ENCODE data around the gene ZNF462. TPM values are rescaled to one million over a fixed set of nuclear protein-coding genes. Genes with fewer than 3 reads are reported as not detected.

The ZNF462 gene
- total RNA-seq, 1 experiment from 2014 or later = 164 TPM

- H2AFZ ChIP-seq (ENCODE audit: low read length) = no peak overlapping the region
- H4K91ac ChIP-seq (ENCODE audit: insufficient read length, low read depth, low read length) = no peak overlapping the region
- Mint-ChIP-seq H3K27me3 (ENCODE audit: low read depth) (no peaks in the 10 kb centered on the region), H3K36me3 (ENCODE audit: insufficient read depth in 1 of 3, low read depth in 3 of 3) (peaks cover 64 to 91% (median 82%) of the 10 kb centered on the region in 3 experiments), H3K9me3 (no peaks in the 10 kb centered on the region), H3K4me3 (no peak overlapping the region), H3K4me1 (no peaks in the 10 kb centered on the region), H3K27ac (peak overlapping the region in 1 of 3 experiments; percentile 15; a peak in 2 of 7 replicates)
- no peaks in the 10 kb centered on the region for H3K27me3 ChIP-seq (ENCODE audit: insufficient read depth, low read length)
- no peaks in the 10 kb centered on the region for H3K4me1 ChIP-seq (ENCODE audit: insufficient read depth, low read length)
- no peak overlapping the region for H3K56ac ChIP-seq (ENCODE audit: insufficient read length, low read depth, low read length)
- H2AK5ac ChIP-seq (ENCODE audit: insufficient read length, low read length) = no peak overlapping the region
- H3K18ac ChIP-seq (ENCODE audit: insufficient read length, low read depth, low read length) = no peak overlapping the region
- no peak overlapping the region for H3K23ac ChIP-seq (ENCODE audit: insufficient read length, low read depth, low read length)
- no peak overlapping the region for H3K9ac ChIP-seq (ENCODE audit: extremely low read depth, insufficient read length, low read length)
- no peaks in the 10 kb centered on the region for H3K79me2 ChIP-seq (ENCODE audit: insufficient read depth, low read length)
- no peak overlapping the region for H3K14ac ChIP-seq (ENCODE audit: insufficient read depth, low read length)
- H2BK12ac ChIP-seq (ENCODE audit: insufficient read length, low read depth, low read length) = no peak overlapping the region
- H3K9me3 ChIP-seq (ENCODE audit: control insufficient read depth, low read depth, low read length) = no peaks in the 10 kb centered on the region
- no peaks in the 10 kb centered on the region for H3K23me2 ChIP-seq (ENCODE audit: insufficient read length, low read depth, low read length, poor library complexity, severe bottlenecking)
- H3K4me2 ChIP-seq (ENCODE audit: insufficient read depth, insufficient read length, low read length) = no peak overlapping the region
- no peak overlapping the region for H2BK20ac ChIP-seq (ENCODE audit: low read depth, low read length, poor library complexity, severe bottlenecking)
- TF ChIP-seq CTCF (conservative IDR thresholded peaks at IDR 0.05) = no peak
- no peak overlapping the region for H3K4ac ChIP-seq (ENCODE audit: low read depth, low read length)
- no peak overlapping the region for H4K8ac ChIP-seq (replicated peaks; ENCODE audit: insufficient read length, low read depth, low read length)
- H2BK15ac ChIP-seq (ENCODE audit: low read depth, low read length) = no peak overlapping the region
- WGBS (ENCODE audit: extremely low coverage, insufficient read length, low lambda C conversion rate) = no CpG with 5 or more reads among the region's 2 CpGs
- H3K27ac ChIP-seq (ENCODE audit: insufficient read length, low read depth, low read length) = no peak overlapping the region
- H3K79me1 ChIP-seq (ENCODE audit: insufficient read depth, low read depth, low read length, poor library complexity, severe bottlenecking) = no peaks in the 10 kb centered on the region
- H4K5ac ChIP-seq (ENCODE audit: insufficient read length, low read depth, low read length) = no peak overlapping the region
- H2BK5ac ChIP-seq (ENCODE audit: insufficient read length, low read length) = no peak overlapping the region
- no peak overlapping the region for H2BK120ac ChIP-seq (ENCODE audit: low read depth, low read length, poor library complexity, severe bottlenecking)
- DNase-seq = no peak
- H4K20me1 ChIP-seq (ENCODE audit: control insufficient read depth, insufficient read depth, insufficient read length) = peaks cover 3% of the 10 kb centered on the region
- no peak overlapping the region for H3T11ph ChIP-seq (ENCODE audit: low read length)
Observed at GRCh38 chr9:106980551-106981101, 117.7 kb downstream of the ZNF462 start.
